NCI-H1436 (cell line): ENCODE data around the gene INPP5D.
"Not testable (repeated sequence)": the region's sequence is repeated elsewhere in the genome, so short reads cannot be mapped to it uniquely, and the experiment has no call there.

ENCODE experiments used
- DNase-seq: peaks from one replicate; lab custom pipeline; 2025; lab: John Stamatoyannopoulos, UW

The INPP5D gene

GRCh38 chr2:233142355-233142897 is 82.3 kb downstream of the INPP5D start:
- no peak for DNase-seq

- DNase-seq: no peak
Observed at GRCh38 chr2:233143700-233144331, 83.7 kb downstream of the INPP5D start.

- DNase-seq: no peak
Observed at GRCh38 chr2:233145726-233146125, 85.6 kb downstream of the INPP5D start.

- no peak for DNase-seq
Observed at GRCh38 chr2:233146194-233146593, 86.1 kb downstream of the INPP5D start.

GRCh38 chr2:233147136-233147828 is 87.1 kb downstream of the INPP5D start:
- no peak for DNase-seq

- DNase-seq: no peak
Observed at GRCh38 chr2:233147829-233148167, 87.7 kb downstream of the INPP5D start.

GRCh38 chr2:233148354-233148753 is 88.2 kb downstream of the INPP5D start:
- no peak for DNase-seq

GRCh38 chr2:233152541-233152940 is 92.4 kb downstream of the INPP5D start:
- no peak for DNase-seq

GRCh38 chr2:233153146-233153798 is 93.1 kb downstream of the INPP5D start:
- DNase-seq: no peak

- no peak for DNase-seq
Observed at GRCh38 chr2:233156001-233156400, 95.9 kb downstream of the INPP5D start.

GRCh38 chr2:233156461-233156860 is 96.3 kb downstream of the INPP5D start:
- DNase-seq: not testable (repeated sequence)

GRCh38 chr2:233161730-233162129 is 101.6 kb downstream of the INPP5D start:
- no peak for DNase-seq

GRCh38 chr2:233162770-233163169 is 102.6 kb downstream of the INPP5D start:
- DNase-seq: no peak

- no peak for DNase-seq
Observed at GRCh38 chr2:233163486-233164103, 103.5 kb downstream of the INPP5D start.

- no peak for DNase-seq
Observed at GRCh38 chr2:233164128-233164635, 104.0 kb downstream of the INPP5D start.

- DNase-seq: no peak
Observed at GRCh38 chr2:233164967-233165366, 104.8 kb downstream of the INPP5D start.

GRCh38 chr2:233165543-233165894 is 105.4 kb downstream of the INPP5D start:
- no peak for DNase-seq

- DNase-seq: no peak
Observed at GRCh38 chr2:233165895-233166661, 105.9 kb downstream of the INPP5D start.

- DNase-seq: no peak
Observed at GRCh38 chr2:233168445-233168844, 108.3 kb downstream of the INPP5D start.

GRCh38 chr2:233168919-233169318 is 108.8 kb downstream of the INPP5D start:
- no peak for DNase-seq

- DNase-seq: no peak
Observed at GRCh38 chr2:233171344-233171743, 111.2 kb downstream of the INPP5D start.

GRCh38 chr2:233173115-233173514 is 113.0 kb downstream of the INPP5D start:
- no peak for DNase-seq
